ENCODE results near the gene PTPRM. TPM values are rescaled to one million over a fixed set of nuclear protein-coding genes. Genes with fewer than 3 reads are reported as not detected.

PTPRM gene
- total RNA-seq, 2 donors from 2014 or later: 12.3 to 15.9 TPM

- ATAC-seq (no peak), DNase-seq (no peak)
- intact Hi-C loops (cut with DNase I, micrococcal nuclease): no loop called here
Measured at GRCh38 chr18:8403713-8404112, 836.6 kb downstream of the PTPRM start.

GRCh38 chr18:8406186-8406867 lies 839.2 kb downstream of the PTPRM start:
- intact Hi-C loops (cut with DNase I, micrococcal nuclease): no loop called here
- no peak for ATAC-seq
- no peak for DNase-seq

- ATAC-seq: no peak
- intact Hi-C loops (cut with DNase I, micrococcal nuclease): no loop called here
- no peak for DNase-seq
Measured at GRCh38 chr18:8406868-8407250, 839.7 kb downstream of the PTPRM start.

GRCh38 chr18:8409151-8409550 lies 842.0 kb downstream of the PTPRM start:
- DNase-seq (no peak), ATAC-seq (no peak)
- intact Hi-C loops (cut with DNase I, micrococcal nuclease): no loop called here

GRCh38 chr18:8411492-8411891 lies 844.4 kb downstream of the PTPRM start:
- intact Hi-C loops (cut with DNase I, micrococcal nuclease): no loop called here
- ATAC-seq (no peak), DNase-seq (no peak)

- no peak for DNase-seq
- no peak for ATAC-seq
- intact Hi-C loops (cut with DNase I, micrococcal nuclease): no loop called here
Measured at GRCh38 chr18:8412117-8412516, 845.0 kb downstream of the PTPRM start.

GRCh38 chr18:8413189-8413588 lies 846.1 kb downstream of the PTPRM start:
- ATAC-seq (no peak), DNase-seq (no peak)
- intact Hi-C loops (cut with DNase I, micrococcal nuclease): no loop called here

- ATAC-seq: no peak
- intact Hi-C loops (cut with DNase I, micrococcal nuclease): no loop called here
Measured at GRCh38 chr18:8413751-8414150, 846.6 kb downstream of the PTPRM start.

GRCh38 chr18:8416212-8417019 lies 849.3 kb downstream of the PTPRM start:
- intact Hi-C loops (cut with DNase I, micrococcal nuclease): no loop called here
- DNase-seq (no peak), ATAC-seq (no peak)

More at GRCh38 chr18:8413751-8414150, 846.6 kb downstream of the PTPRM start:
- DNase-seq: no peak

GRCh38 chr18:8422391-8422790 lies 855.3 kb downstream of the PTPRM start:
- ATAC-seq: no peak
- no peak for DNase-seq
- intact Hi-C loops (cut with DNase I, micrococcal nuclease): no loop called here

- intact Hi-C loops (cut with DNase I, micrococcal nuclease): no loop called here
- ATAC-seq (no peak), DNase-seq (no peak)
Measured at GRCh38 chr18:8423051-8423557, 856.0 kb downstream of the PTPRM start.

- ATAC-seq (no peak), DNase-seq (no peak)
- intact Hi-C loops (cut with DNase I, micrococcal nuclease): no loop called here
Measured at GRCh38 chr18:8424481-8424880, 857.4 kb downstream of the PTPRM start.

GRCh38 chr18:8424917-8425725 lies 858.0 kb downstream of the PTPRM start:
- intact Hi-C loops (cut with DNase I, micrococcal nuclease): no loop called here
- ATAC-seq (no peak), DNase-seq (no peak)

GRCh38 chr18:8426401-8426800 lies 859.3 kb downstream of the PTPRM start:
- intact Hi-C loops (cut with DNase I, micrococcal nuclease): no loop called here
- DNase-seq (peak in 1 of 2 donors; percentile 10), ATAC-seq (no peak)

- intact Hi-C loops (cut with DNase I, micrococcal nuclease): no loop called here
- DNase-seq (no peak), ATAC-seq (no peak)
Measured at GRCh38 chr18:8427339-8427738, 860.2 kb downstream of the PTPRM start.

GRCh38 chr18:8428951-8429350 lies 861.8 kb downstream of the PTPRM start:
- no peak for ATAC-seq
- intact Hi-C loops (cut with DNase I, micrococcal nuclease): no loop called here
- DNase-seq: no peak

- DNase-seq: no peak
- intact Hi-C loops (cut with DNase I, micrococcal nuclease): no loop called here
- no peak for ATAC-seq
Measured at GRCh38 chr18:8431036-8431435, 863.9 kb downstream of the PTPRM start.

GRCh38 chr18:8433323-8433722 lies 866.2 kb downstream of the PTPRM start:
- ATAC-seq (no peak), DNase-seq (no peak)
- intact Hi-C loops (cut with DNase I, micrococcal nuclease): no loop called here

- DNase-seq: no peak
- intact Hi-C loops (cut with DNase I, micrococcal nuclease): no loop called here
- no peak for ATAC-seq
Measured at GRCh38 chr18:8433771-8434170, 866.7 kb downstream of the PTPRM start.

- ATAC-seq: no peak
Measured at GRCh38 chr18:8435376-8435775, 868.3 kb downstream of the PTPRM start.

More at GRCh38 chr18:8435376-8435775, 868.3 kb downstream of the PTPRM start:
- intact Hi-C loops (cut with DNase I, micrococcal nuclease): no loop called here
- no peak for DNase-seq
